GM21825 (cell line): Measurements from ENCODE around the gene RB1.
A peak's percentile ranks its signal among the peaks of the same experiment; 100 is the strongest.
"Not testable (repeated sequence)": the region's sequence is repeated elsewhere in the genome, so short reads cannot be mapped to it uniquely, and the experiment has no call there.

Experiments
- ATAC-seq: cut with Tn5 transposase; IDR thresholded peaks from one replicate; pipeline ENCODE4 v1.9.1; 2021; ENCODE audit warnings: mild to moderate bottlenecking, moderate library complexity; ENCODE audit not compliant: unreplicated experiment

RB1 gene

GRCh38 chr13:48448285-48448958 lies 144.9 kb downstream of the RB1 start:
- ATAC-seq = no peak

- ATAC-seq = no peak
Observed at GRCh38 chr13:48448959-48449614, 145.5 kb downstream of the RB1 start.

GRCh38 chr13:48449656-48450055 lies 146.1 kb downstream of the RB1 start:
- no peak for ATAC-seq

GRCh38 chr13:48451196-48451595 lies 147.6 kb downstream of the RB1 start:
- ATAC-seq = not testable (repeated sequence)

GRCh38 chr13:48456546-48456945 lies 153.0 kb downstream of the RB1 start:
- ATAC-seq = no peak

- no peak for ATAC-seq
Observed at GRCh38 chr13:48457578-48458242, 154.2 kb downstream of the RB1 start.

- ATAC-seq = no peak
Observed at GRCh38 chr13:48475230-48475629, 171.7 kb downstream of the RB1 start.

GRCh38 chr13:48476215-48476614 lies 172.7 kb downstream of the RB1 start:
- ATAC-seq = no peak

- no peak for ATAC-seq
Observed at GRCh38 chr13:48476686-48477085, 173.1 kb downstream of the RB1 start.

GRCh38 chr13:48477191-48477855 lies 173.8 kb downstream of the RB1 start:
- no peak for ATAC-seq

GRCh38 chr13:48478391-48478790 lies 174.8 kb downstream of the RB1 start:
- ATAC-seq = no peak

GRCh38 chr13:48483575-48483974 lies 180.0 kb downstream of the RB1 start:
- ATAC-seq = no peak

GRCh38 chr13:48485432-48485831 lies 181.9 kb downstream of the RB1 start:
- no peak for ATAC-seq

- no peak for ATAC-seq
Observed at GRCh38 chr13:48486362-48486761, 182.8 kb downstream of the RB1 start.

- ATAC-seq = no peak
Observed at GRCh38 chr13:48486836-48487235, 183.3 kb downstream of the RB1 start.

- no peak for ATAC-seq
Observed at GRCh38 chr13:48487968-48488367, 184.4 kb downstream of the RB1 start.

GRCh38 chr13:48488995-48489394 lies 185.4 kb downstream of the RB1 start:
- ATAC-seq = no peak

- ATAC-seq = no peak
Observed at GRCh38 chr13:48489666-48490065, 186.1 kb downstream of the RB1 start.

- ATAC-seq = no peak
Observed at GRCh38 chr13:48490241-48490640, 186.7 kb downstream of the RB1 start.

- no peak for ATAC-seq
Observed at GRCh38 chr13:48491423-48492095, 188.0 kb downstream of the RB1 start.

GRCh38 chr13:48492096-48492440 lies 188.5 kb downstream of the RB1 start:
- ATAC-seq = peak; percentile 49
